NOMO-1 (cell line): Measurements from ENCODE around the gene SEC31A.

Experiments used
- DNase-seq, 2 experiments: peaks; one replicate each; lab custom pipeline; 2025; ENCODE audit not compliant: unreplicated experiment in 2 of 2; lab: John Stamatoyannopoulos, UW

Gene SEC31A

GRCh38 chr4:82798168-82799005 lies 92.6 kb downstream of the SEC31A start, which contains the start of gene SCD5:
TSS of gene SCD5 (minus strand) at chr4:82798796. CDS start at chr4:82798537, 259 bp downstream.
- DNase-seq, result peak; percentile 79 to 81

- DNase-seq, result peak in 1 of 2 experiments; percentile 10
These were observed 93.4 kb downstream of the SEC31A start for GRCh38 chr4:82797405-82798111.

- no peak for DNase-seq
These were observed 93.9 kb downstream of the SEC31A start for GRCh38 chr4:82797040-82797404.

GRCh38 chr4:82792912-82793649 lies 97.9 kb downstream of the SEC31A start:
- no peak for DNase-seq

GRCh38 chr4:82791179-82791578 lies 99.8 kb downstream of the SEC31A start:
- no peak for DNase-seq

GRCh38 chr4:82790060-82790660 lies 100.8 kb downstream of the SEC31A start:
- DNase-seq, result no peak

- DNase-seq, result no peak
These were observed 101.8 kb downstream of the SEC31A start for GRCh38 chr4:82789025-82789776.

- no peak for DNase-seq
These were observed 103.6 kb downstream of the SEC31A start for GRCh38 chr4:82787342-82787741.

- DNase-seq, result no peak
These were observed 104.1 kb downstream of the SEC31A start for GRCh38 chr4:82786828-82787227.

- DNase-seq, result no peak
These were observed 105.1 kb downstream of the SEC31A start for GRCh38 chr4:82785611-82786400.

GRCh38 chr4:82784681-82785610 lies 106.0 kb downstream of the SEC31A start:
- DNase-seq, result peak in 1 of 2 experiments; percentile 20

GRCh38 chr4:82782626-82783345 lies 108.2 kb downstream of the SEC31A start:
- no peak for DNase-seq

GRCh38 chr4:82780752-82781231 lies 110.2 kb downstream of the SEC31A start:
- DNase-seq, result peak; percentile 40 to 60

- DNase-seq, result no peak
These were observed 110.7 kb downstream of the SEC31A start for GRCh38 chr4:82780170-82780751.

- DNase-seq, result no peak
These were observed 111.9 kb downstream of the SEC31A start for GRCh38 chr4:82779032-82779431.

- no peak for DNase-seq
These were observed 113.0 kb downstream of the SEC31A start for GRCh38 chr4:82777857-82778525.
